GM23338 (cell line): ENCODE results near the gene CA6. TPM values are rescaled to one million over a fixed set of nuclear protein-coding genes. Genes with fewer than 3 reads are reported as not detected.

Experiments
- ATAC-seq: fragments of 200-7000 bp; cut with Tn5 transposase; 3 replicates; pipeline ENCODE4 v1.9.1; 2020
- DNase-seq: peaks from one replicate; pipeline ENCODE4 v3.0.0-alpha.2; 2015; ENCODE audit warnings: low spot score
- H2AFZ ChIP-seq: fragments of 200-600 bp; sonication (generic); 2 replicates; pipeline ENCODE4 v1.8.0; 2016; ENCODE audit warnings: antibody characterized with exemption, mild to moderate bottlenecking, moderate library complexity
- H3F3A ChIP-seq: fragments of 200-600 bp; sonication (generic); replicated peaks from 2 replicates; pipeline ENCODE4 v1.8.0; 2017; ENCODE audit warnings: antibody characterized with exemption, mixed run types, low read depth
- H3K27ac ChIP-seq: fragments of 200-600 bp; sonication (generic); 2 replicates; pipeline ENCODE4 v1.6.1; 2016; ENCODE audit warnings: low read depth
- H3K27me3 ChIP-seq: fragments of 200-600 bp; sonication (generic); 2 replicates; pipeline ENCODE4 v1.8.0; 2016; ENCODE audit warnings: mild to moderate bottlenecking, mixed run types, moderate library complexity; ENCODE audit not compliant: insufficient read depth
- H3K36me3 ChIP-seq: fragments of 200-600 bp; sonication (generic); 2 replicates; pipeline ENCODE4 v1.8.0; 2016; ENCODE audit warnings: mild to moderate bottlenecking; ENCODE audit not compliant: insufficient read depth
- H3K4me1 ChIP-seq: fragments of 200-600 bp; sonication (generic); 2 replicates; pipeline ENCODE4 v1.8.0; 2016; ENCODE audit warnings: mild to moderate bottlenecking, moderate library complexity; ENCODE audit not compliant: insufficient read depth
- H3K4me2 ChIP-seq: fragments of 200-600 bp; sonication (generic); 2 replicates; pipeline ENCODE4 v1.7.1; 2017; ENCODE audit warnings: mixed run types
- H3K4me3 ChIP-seq: fragments of 200-600 bp; sonication (generic); 2 replicates; pipeline ENCODE4 v1.6.1; 2016; ENCODE audit warnings: mixed run types
- H3K79me2 ChIP-seq: fragments of 200-600 bp; sonication (generic); replicated peaks from 2 replicates; pipeline ENCODE4 v1.8.0; 2017; ENCODE audit warnings: mild to moderate bottlenecking; ENCODE audit not compliant: insufficient read depth
- H3K9me2 ChIP-seq: fragments of 200-600 bp; sonication (generic); 2 replicates; pipeline ENCODE4 v1.8.0; 2017; ENCODE audit not compliant: insufficient read depth
- H4K20me1 ChIP-seq: fragments of 200-600 bp; sonication (generic); replicated peaks from 2 replicates; pipeline ENCODE4 v1.8.0; 2017; ENCODE audit warnings: mild to moderate bottlenecking; ENCODE audit not compliant: insufficient read depth
- H3K27ac Mint-ChIP-seq: 2 replicates; pipeline ENCODE4 v1.8.0; 2020; ENCODE audit warnings: inconsistent platforms, mild to moderate bottlenecking, moderate library complexity, mixed read lengths
- H3K27me3 Mint-ChIP-seq: 3 replicates; pipeline ENCODE4 v1.8.0; 2022; ENCODE audit warnings: low read depth, mild to moderate bottlenecking, moderate library complexity, mixed read lengths, inconsistent platforms; ENCODE audit not compliant: insufficient read depth, poor library complexity
- H3K36me3 Mint-ChIP-seq: 3 replicates; pipeline ENCODE4 v1.8.0; 2021; ENCODE audit warnings: low read depth, mild to moderate bottlenecking, inconsistent platforms, moderate library complexity, mixed read lengths
- H3K4me1 Mint-ChIP-seq: 3 replicates; pipeline ENCODE4 v1.8.0; 2020; ENCODE audit warnings: mild to moderate bottlenecking, inconsistent platforms, mixed read lengths
- H3K4me3 Mint-ChIP-seq: 3 replicates; pipeline ENCODE4 v1.8.0; 2021; ENCODE audit warnings: moderate library complexity, mild to moderate bottlenecking, inconsistent platforms, mixed read lengths
- H3K9me3 Mint-ChIP-seq: 3 replicates; pipeline ENCODE4 v1.8.0; 2020; ENCODE audit warnings: moderate library complexity, mild to moderate bottlenecking, inconsistent platforms, mixed read lengths
- NANOG ChIP-seq: IDR thresholded peaks from 2 replicates; pipeline ENCODE4 v1.6.1; 2016; ENCODE audit warnings: antibody characterized with exemption, borderline replicate concordance
- POLR2AphosphoS5 ChIP-seq: IDR thresholded peaks from 2 replicates; pipeline ENCODE4 v1.6.1; 2016; ENCODE audit warnings: antibody characterized with exemption, low read depth
- ZNF462 ChIP-seq: fragments of 250-450 bp; sonication (Bioruptor Pico); IDR thresholded peaks from 2 replicates; pipeline ENCODE4 v1.5.0; 2020; ENCODE audit warnings: mild to moderate bottlenecking, moderate library complexity
- polyA plus RNA-seq: library from polyadenylated mRNA; unstranded; fragments of >200 nt; fragmentation: Nextera tagmentation; extraction: Ambion mirVana; gene quantifications from 2 replicates; pipeline ENCODE4 v1.2.1, GENCODE V29; 2016
- total RNA-seq: library from RNA; depleted of rRNA; stranded (reverse); fragments of >200 nt; shearing (Covaris generic); gene quantifications from 2 replicates; pipeline ENCODE4 v1.2.3, GENCODE V29; 2014

CA6 gene
- total and polyA plus RNA-seq, 2 experiments from 2014 or later = not detected

GRCh38 chr1:8976338-8976737 is 30.7 kb downstream of the CA6 start:
- Mint-ChIP-seq H3K4me3 (no peak overlapping the region), H3K27ac (no peak overlapping the region), H3K9me3 (peaks cover 3% of the 10 kb centered on the region; the same call in 2 of the 3 replicates), H3K4me1 (no peaks in the 10 kb centered on the region; the same call in 1 of the 3 replicates), H3K36me3 (no peaks in the 10 kb centered on the region; the same call in 2 of the 3 replicates), H3K27me3 (peaks cover 3% of the 10 kb centered on the region)
- TF ChIP-seq NANOG (no peak), ZNF462 (no peak)
- Histone ChIP-seq H3F3A (no peaks in the 10 kb centered on the region), H3K4me3 (no peak overlapping the region), H3K27ac (no peak overlapping the region), H2AFZ (no peak overlapping the region), H3K4me2 (no peak overlapping the region), H3K27me3 (no peaks in the 10 kb centered on the region), H4K20me1 (no peaks in the 10 kb centered on the region), H3K36me3 (no peaks in the 10 kb centered on the region), H3K4me1 (no peaks in the 10 kb centered on the region), H3K9me2 (no peaks in the 10 kb centered on the region), H3K79me2 (no peaks in the 10 kb centered on the region)
- no peak for ATAC-seq
- no peak for DNase-seq

- no peak overlapping the region for H3K4me3 ChIP-seq
- Mint-ChIP-seq H3K36me3 (no peaks in the 10 kb centered on the region; the same call in 2 of the 3 replicates), H3K27ac (no peak overlapping the region), H3K9me3 (peaks cover 3% of the 10 kb centered on the region; the same call in 2 of the 3 replicates), H3K4me3 (no peak overlapping the region), H3K27me3 (peaks cover 3% of the 10 kb centered on the region), H3K4me1 (no peaks in the 10 kb centered on the region; the same call in 1 of the 3 replicates)
- no peak overlapping the region for H3K27ac ChIP-seq
- no peaks in the 10 kb centered on the region for H3F3A ChIP-seq
- no peaks in the 10 kb centered on the region for H3K36me3 ChIP-seq
- DNase-seq (no peak), ATAC-seq (no peak)
- no peaks in the 10 kb centered on the region for H3K9me2 ChIP-seq
- no peaks in the 10 kb centered on the region for H3K79me2 ChIP-seq
- H3K4me1 ChIP-seq = no peaks in the 10 kb centered on the region
- H3K4me2 ChIP-seq = no peak overlapping the region
- H3K27me3 ChIP-seq = no peaks in the 10 kb centered on the region
- H4K20me1 ChIP-seq = no peaks in the 10 kb centered on the region
- H2AFZ ChIP-seq = no peak overlapping the region
- TF ChIP-seq POLR2AphosphoS5 (no peak), ZNF462 (no peak), NANOG (no peak)
Measured at GRCh38 chr1:8976896-8977450, 31.3 kb downstream of the CA6 start.
